HG03520 (cell line): ENCODE data around the gene MEN1.
A peak's percentile ranks its signal among the peaks of the same experiment; 100 is the strongest.

Experiments
- ATAC-seq: cut with Tn5 transposase; IDR thresholded peaks from one replicate; pipeline ENCODE4 v1.9.1; 2021; ENCODE audit warnings: mild to moderate bottlenecking, moderate library complexity; ENCODE audit not compliant: unreplicated experiment

MEN1 gene

GRCh38 chr11:64810271-64810890, at the start of gene MEN1:
Gene MEN1, minus strand, starts transcription at chr11:64810551. Its CDS starts 442 bp downstream, at chr11:64810109.
- ATAC-seq = peak; percentile 61

DNA sequence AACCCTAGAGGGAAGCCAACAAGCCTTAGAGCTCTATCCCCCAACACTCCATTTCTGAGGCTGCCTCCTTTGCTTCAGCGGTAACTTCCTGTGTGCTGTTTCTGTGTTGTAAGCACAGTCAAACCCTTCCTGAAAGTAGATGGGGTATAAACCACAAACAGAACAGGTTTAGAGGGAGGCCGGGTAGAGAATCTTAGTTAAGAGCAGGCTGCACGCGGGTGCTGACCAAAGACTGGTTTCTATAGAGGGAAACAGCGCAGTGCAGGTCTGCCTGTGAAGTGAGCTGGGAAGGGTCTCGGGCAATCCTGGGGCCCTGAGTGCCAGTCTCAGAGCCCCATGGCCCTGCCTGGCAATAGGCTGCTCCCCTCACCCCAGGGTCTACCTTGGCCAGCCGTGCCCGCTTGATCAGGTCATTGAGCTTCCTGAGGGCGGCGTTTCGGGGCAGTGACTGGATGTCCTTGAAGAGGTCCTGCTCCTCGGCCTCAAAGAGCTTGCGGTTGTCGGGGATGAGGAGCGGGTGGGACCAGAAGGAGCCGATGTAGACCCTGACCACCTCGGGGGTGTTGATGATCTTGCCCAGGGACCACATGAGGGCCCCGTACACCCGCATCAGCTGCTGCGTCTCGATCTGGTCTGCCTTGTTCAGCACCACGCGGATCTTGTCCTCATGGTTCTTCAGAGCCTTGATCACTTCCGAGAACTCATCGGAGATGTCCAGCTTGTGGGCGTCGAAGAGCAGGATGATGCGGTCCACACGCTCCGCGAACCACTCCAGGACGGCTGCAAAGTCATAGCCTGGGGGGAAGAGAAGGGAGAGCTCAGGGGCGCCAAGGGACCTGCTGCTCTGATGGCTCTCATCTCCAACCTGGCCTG, 49.4 kb upstream of the MEN1 start:
- ATAC-seq = peak; percentile 69

DNA sequence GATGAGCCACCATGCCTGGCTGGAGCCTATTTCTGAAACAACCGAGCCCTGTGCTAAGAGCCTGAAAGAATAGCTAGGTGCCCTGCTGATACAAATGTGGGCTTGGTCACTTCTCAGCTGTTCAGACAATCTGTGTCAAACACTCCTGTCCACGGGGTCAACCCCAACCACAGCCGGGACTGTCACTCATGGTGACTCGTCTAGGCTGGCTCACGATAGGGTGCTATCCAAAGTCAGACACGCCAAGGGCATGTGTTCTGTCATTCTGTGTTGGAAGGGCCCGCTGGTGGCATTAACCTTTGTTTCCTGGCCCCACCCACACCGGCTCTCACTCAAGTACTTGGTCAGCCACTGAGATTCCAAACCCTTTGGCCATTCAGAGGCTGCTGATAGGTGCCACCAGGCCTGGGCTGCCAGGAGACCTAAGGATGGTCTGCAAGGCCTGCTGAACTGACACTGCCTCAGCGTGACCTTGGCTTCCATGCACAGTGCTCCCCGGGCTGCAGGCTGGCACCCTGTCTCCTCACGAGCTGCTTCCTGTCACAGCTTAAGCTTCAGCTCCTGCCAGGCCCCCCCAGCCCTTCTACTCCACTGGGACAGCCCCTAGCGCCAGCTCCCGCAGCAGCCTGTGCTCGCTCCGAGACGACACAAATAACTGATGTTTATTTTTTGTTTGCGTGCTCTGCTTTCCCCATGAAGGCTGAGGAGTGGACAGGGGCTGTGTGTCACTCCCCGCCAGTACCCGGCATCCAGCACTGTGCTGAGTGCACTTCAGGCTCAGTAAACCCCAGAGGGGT, 48.3 kb upstream of the MEN1 start:
- no peak for ATAC-seq

DNA sequence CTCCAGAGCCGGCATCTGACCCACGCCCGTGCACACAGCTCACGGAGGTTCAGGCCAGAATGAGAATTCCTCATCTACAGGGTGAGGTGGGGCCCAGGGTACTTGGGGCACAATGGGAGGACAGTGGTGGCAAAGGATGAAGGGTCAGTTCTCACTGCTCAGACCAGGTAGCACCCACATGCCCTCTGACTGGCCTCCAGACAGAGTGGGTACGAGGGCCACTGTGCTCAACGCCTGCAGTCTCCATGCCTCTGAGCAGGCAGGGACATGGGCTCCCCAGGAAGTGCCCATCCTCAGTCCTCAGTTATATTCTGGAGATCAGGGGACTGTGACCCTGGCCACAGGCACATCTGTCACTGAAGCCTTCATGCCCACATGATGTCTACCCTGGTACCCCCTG, 47.1 kb upstream of the MEN1 start:
- ATAC-seq = no peak

- no peak for ATAC-seq
Observed at GRCh38 chr11:64856382-64857227, 46.3 kb upstream of the MEN1 start.

- no peak for ATAC-seq
Observed at GRCh38 chr11:64855596-64856304, 45.4 kb upstream of the MEN1 start.

GRCh38 chr11:64854534-64855502, 44.5 kb upstream of the MEN1 start:
- no peak for ATAC-seq

- ATAC-seq = no peak
Observed at GRCh38 chr11:64854157-64854533, 43.8 kb upstream of the MEN1 start.

DNA sequence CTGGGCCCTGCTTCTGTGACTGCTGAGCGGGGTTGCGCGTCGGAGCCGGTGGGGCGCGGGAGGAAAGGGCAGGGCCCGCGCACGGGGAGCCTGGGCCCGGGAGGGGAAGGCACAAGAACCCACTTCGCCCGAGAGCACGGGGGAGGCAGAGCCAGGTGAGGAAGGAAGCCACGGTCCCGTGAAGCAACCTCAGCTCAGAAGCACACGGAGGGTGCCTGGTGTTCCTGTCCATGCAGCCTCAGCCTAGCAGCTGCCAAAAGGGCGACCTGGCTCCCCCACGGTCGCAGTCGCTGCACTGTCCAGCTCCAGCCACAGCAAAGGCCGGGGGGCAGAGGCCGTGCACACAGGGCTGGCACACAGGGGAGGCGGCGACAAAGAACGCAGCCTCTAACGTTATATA, 43.4 kb upstream of the MEN1 start:
- no peak for ATAC-seq

GRCh38 chr11:64852804-64853509, 42.6 kb upstream of the MEN1 start:
- no peak for ATAC-seq

GRCh38 chr11:64851831-64852351, 41.5 kb upstream of the MEN1 start:
- ATAC-seq = no peak

- ATAC-seq = peak; percentile 53
Observed at GRCh38 chr11:64850979-64851567, 40.7 kb upstream of the MEN1 start.

GRCh38 chr11:64849598-64850356, 39.4 kb upstream of the MEN1 start:
- ATAC-seq = no peak

GRCh38 chr11:64848826-64849597, 38.7 kb upstream of the MEN1 start:
- ATAC-seq = no peak

- no peak for ATAC-seq
Observed at GRCh38 chr11:64848214-64848825, 38.0 kb upstream of the MEN1 start.
